Kidney (tissue), 14 donors: ENCODE data around the gene KRT77. TPM values are rescaled to one million over a fixed set of nuclear protein-coding genes. Genes with fewer than 3 reads are reported as not detected.

Source experiments
- DNase-seq, 5 donors: peaks; one replicate each; pipeline ENCODE4 v3.0.0-alpha.2; 2013 to 2020
- FAIRE-seq: peaks from 2 replicates; lab custom pipeline; 2012; peaks lifted over from hg19 to GRCh38; lab: Jason Lieb, UNC
- H3K27ac ChIP-seq, 2 donors: one replicate each; pipeline ENCODE4 v1.7.0; 2013; ENCODE audit warnings: low read depth in 2 of 2, low read length in 2 of 2, inconsistent platforms in 1 of 2
- H3K27me3 ChIP-seq: one replicate; pipeline ENCODE4 v1.7.1; 2013; ENCODE audit warnings: low read length, inconsistent platforms; ENCODE audit not compliant: control insufficient read depth, insufficient read depth
- H3K36me3 ChIP-seq, 3 donors: one replicate each; pipeline versions ENCODE4 v1.7.0 to v1.7.1; 2013; ENCODE audit warnings: low read length in 3 of 3, control low read depth in 1 of 3, inconsistent platforms in 1 of 3; ENCODE audit not compliant: insufficient read depth in 3 of 3, control insufficient read depth in 2 of 3
- H3K4me1 ChIP-seq, 3 donors: one replicate each; pipeline versions ENCODE4 v1.7.0 to v1.7.1; 2013; ENCODE audit warnings: low read length in 3 of 3, inconsistent platforms in 1 of 3, low read depth in 1 of 3; ENCODE audit not compliant: control insufficient read depth in 2 of 3, insufficient read depth in 2 of 3
- H3K4me3 ChIP-seq, 3 donors: one replicate each; pipeline versions ENCODE4 v1.7.0 to v1.8.1; 2013; ENCODE audit warnings: low read length in 3 of 3, control low read depth in 1 of 3, inconsistent platforms in 1 of 3
- H3K9ac ChIP-seq, 3 donors: one replicate each; pipeline versions ENCODE4 v1.7.0 to v1.7.1; 2013; ENCODE audit warnings: low read length in 3 of 3, control low read depth in 1 of 3, inconsistent platforms in 1 of 3
- H3K9me3 ChIP-seq, 3 donors: one replicate each; pipeline versions ENCODE4 v1.7.0 to v1.7.1; 2013; ENCODE audit warnings: low read length in 3 of 3, control low read depth in 1 of 3, inconsistent platforms in 1 of 3; ENCODE audit not compliant: control insufficient read depth in 2 of 3, insufficient read depth in 1 of 3
- intact Hi-C: fragments of 100-400 bp; cut with DNase I; formaldehyde crosslinking; loops from one replicate; pipeline ENCODE4 v1.11.1; 2022
- polyA plus RNA-seq: library from polyadenylated mRNA; stranded (reverse); fragments of 350-450 nt; fragmentation: Illumina TruSeq; extraction: RNeasy Lipid Tissue Mini Kit (QIAGEN cat#74804); gene quantifications from one replicate; pipeline ENCODE4 v1.2.3, GENCODE V29; 2014; ENCODE audit warnings: low read depth, low replicate concordance; ENCODE audit not compliant: insufficient read depth
- total RNA-seq: library from RNA; stranded (reverse); fragmentation: NEBNext Ultra II Directional; extraction: Animal tissue kit (Norgen Biotek cat#: 25700); gene quantifications from one replicate; pipeline ENCODE4 v1.2.1, GENCODE V29; 2021
- TF ChIP-seq, protein P1 (sequence below): IDR thresholded peaks from 3 replicates; pipeline ENCODE4 v1.5.1; 2012; ENCODE audit warnings: mild to moderate bottlenecking, moderate library complexity, borderline replicate concordance; ENCODE audit not compliant: insufficient read depth; ENCODE audit errors: extremely low read depth
- donor health status: control.
- donor health status: control.
- donor health status: control.
- donor health status: control.
- donor health status: control.
- donor health status: DM: yes; HTN: yes; CAD: no.
- donor health status: Normal renal cell carcinoma (clear cell type).

KRT77 gene
- total and polyA plus RNA-seq, 2 donors from 2014 or later: not detected

GRCh38 chr12:52684431-52684830 lies 18.9 kb downstream of the KRT77 start:
- no peaks in the 10 kb centered on the region for H3K4me1 ChIP-seq
- FAIRE-seq: no peak
- no peak overlapping the region for H3K27ac ChIP-seq
- H3K27me3 ChIP-seq: no peaks in the 10 kb centered on the region
- H3K4me3 ChIP-seq: no peak overlapping the region
- H3K9ac ChIP-seq: no peak overlapping the region
- DNase-seq: no peak
- intact Hi-C loops: no loop called here
- no peaks in the 10 kb centered on the region for H3K9me3 ChIP-seq
- no peaks in the 10 kb centered on the region for H3K36me3 ChIP-seq
- TF ChIP-seq, protein P1, sequence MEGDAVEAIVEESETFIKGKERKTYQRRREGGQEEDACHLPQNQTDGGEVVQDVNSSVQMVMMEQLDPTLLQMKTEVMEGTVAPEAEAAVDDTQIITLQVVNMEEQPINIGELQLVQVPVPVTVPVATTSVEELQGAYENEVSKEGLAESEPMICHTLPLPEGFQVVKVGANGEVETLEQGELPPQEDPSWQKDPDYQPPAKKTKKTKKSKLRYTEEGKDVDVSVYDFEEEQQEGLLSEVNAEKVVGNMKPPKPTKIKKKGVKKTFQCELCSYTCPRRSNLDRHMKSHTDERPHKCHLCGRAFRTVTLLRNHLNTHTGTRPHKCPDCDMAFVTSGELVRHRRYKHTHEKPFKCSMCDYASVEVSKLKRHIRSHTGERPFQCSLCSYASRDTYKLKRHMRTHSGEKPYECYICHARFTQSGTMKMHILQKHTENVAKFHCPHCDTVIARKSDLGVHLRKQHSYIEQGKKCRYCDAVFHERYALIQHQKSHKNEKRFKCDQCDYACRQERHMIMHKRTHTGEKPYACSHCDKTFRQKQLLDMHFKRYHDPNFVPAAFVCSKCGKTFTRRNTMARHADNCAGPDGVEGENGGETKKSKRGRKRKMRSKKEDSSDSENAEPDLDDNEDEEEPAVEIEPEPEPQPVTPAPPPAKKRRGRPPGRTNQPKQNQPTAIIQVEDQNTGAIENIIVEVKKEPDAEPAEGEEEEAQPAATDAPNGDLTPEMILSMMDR: no peak

- Histone ChIP-seq H3K27me3 (no peaks in the 10 kb centered on the region), H3K9ac (no peak overlapping the region), H3K4me3 (no peak overlapping the region), H3K27ac (no peak overlapping the region), H3K36me3 (no peaks in the 10 kb centered on the region), H3K4me1 (no peaks in the 10 kb centered on the region), H3K9me3 (no peaks in the 10 kb centered on the region)
- DNase-seq: no peak
- FAIRE-seq: no peak
- intact Hi-C loops: no loop called here
- TF ChIP-seq, protein P1: no peak
Measured at GRCh38 chr12:52683575-52684300, 19.6 kb downstream of the KRT77 start.

DNA sequence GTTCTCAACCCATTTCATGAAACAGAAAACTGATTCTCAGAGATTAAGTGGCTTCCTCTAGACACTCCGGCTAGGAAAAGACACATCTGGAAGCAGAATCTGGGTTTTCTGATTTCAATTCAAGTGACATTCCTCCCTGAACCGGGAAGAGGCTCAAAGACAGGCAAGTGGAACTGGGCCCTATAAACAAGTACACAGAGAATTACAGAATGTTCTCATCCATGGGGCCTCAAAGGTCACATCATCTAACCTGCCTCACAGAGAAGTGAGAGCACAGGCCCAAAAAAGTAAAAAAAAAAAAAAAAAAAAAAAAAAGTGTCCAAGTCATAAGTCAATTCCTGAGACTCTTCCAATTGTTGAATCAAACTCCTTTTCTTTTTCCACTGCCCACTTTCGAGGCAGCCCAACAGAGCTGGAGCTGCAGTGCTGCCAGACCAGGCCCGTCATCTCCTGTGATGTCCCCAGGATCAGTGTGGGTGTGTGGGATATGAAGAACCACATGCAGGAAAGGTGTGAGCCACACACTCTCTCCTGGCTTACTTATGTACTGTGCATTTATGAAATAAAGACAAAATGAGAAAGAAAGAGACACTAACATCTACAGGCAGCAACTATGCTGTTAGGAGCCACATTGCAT lies 20.3 kb downstream of the KRT77 start:
- H3K27ac ChIP-seq: no peak overlapping the region
- H3K27me3 ChIP-seq: no peaks in the 10 kb centered on the region
- H3K4me3 ChIP-seq: no peak overlapping the region
- H3K9ac ChIP-seq: no peak overlapping the region
- no peaks in the 10 kb centered on the region for H3K9me3 ChIP-seq
- TF ChIP-seq, protein P1: no peak
- intact Hi-C loops: no loop called here
- no peaks in the 10 kb centered on the region for H3K4me1 ChIP-seq
- H3K36me3 ChIP-seq: no peaks in the 10 kb centered on the region
- DNase-seq (no peak), FAIRE-seq (no peak)

GRCh38 chr12:52682381-52682660 lies 21.0 kb downstream of the KRT77 start:
- H3K4me1 ChIP-seq: no peaks in the 10 kb centered on the region
- no peaks in the 10 kb centered on the region for H3K36me3 ChIP-seq
- no peaks in the 10 kb centered on the region for H3K27me3 ChIP-seq
- H3K4me3 ChIP-seq: no peak overlapping the region
- no peak overlapping the region for H3K9ac ChIP-seq
- FAIRE-seq (no peak), DNase-seq (no peak)
- TF ChIP-seq, protein P1: no peak
- intact Hi-C loops: no loop called here
- H3K27ac ChIP-seq: no peak overlapping the region
- no peaks in the 10 kb centered on the region for H3K9me3 ChIP-seq
